Cardiac fibroblast (primary cell): Measurements from ENCODE around the gene NISCH.
A peak's percentile ranks its signal among the peaks of the same experiment; 100 is the strongest.

ENCODE experiments used
- DNase-seq, 2 donors: peaks; one replicate each; pipeline versions ENCODE4 v3.0.0 to v3.0.0-alpha.2; 2010; ENCODE audit warnings: low read depth in 2 of 2
- H3K4me3 ChIP-seq, 2 donors: replicated peaks in 1 of 2; 1 replicate in 1 of 2; 2 replicates in 1 of 2; pipeline ENCODE4 v1.5.1; 2011; ENCODE audit warnings: low read depth in 2 of 2, low read length in 2 of 2, mild to moderate bottlenecking in 2 of 2, moderate library complexity in 1 of 2
- TF ChIP-seq, protein P1 (sequence below): IDR thresholded peaks from one replicate; pipeline ENCODE4 v1.5.1; 2011; ENCODE audit warnings: low read depth, mild to moderate bottlenecking, low read length, inconsistent platforms

The NISCH gene

DNA sequence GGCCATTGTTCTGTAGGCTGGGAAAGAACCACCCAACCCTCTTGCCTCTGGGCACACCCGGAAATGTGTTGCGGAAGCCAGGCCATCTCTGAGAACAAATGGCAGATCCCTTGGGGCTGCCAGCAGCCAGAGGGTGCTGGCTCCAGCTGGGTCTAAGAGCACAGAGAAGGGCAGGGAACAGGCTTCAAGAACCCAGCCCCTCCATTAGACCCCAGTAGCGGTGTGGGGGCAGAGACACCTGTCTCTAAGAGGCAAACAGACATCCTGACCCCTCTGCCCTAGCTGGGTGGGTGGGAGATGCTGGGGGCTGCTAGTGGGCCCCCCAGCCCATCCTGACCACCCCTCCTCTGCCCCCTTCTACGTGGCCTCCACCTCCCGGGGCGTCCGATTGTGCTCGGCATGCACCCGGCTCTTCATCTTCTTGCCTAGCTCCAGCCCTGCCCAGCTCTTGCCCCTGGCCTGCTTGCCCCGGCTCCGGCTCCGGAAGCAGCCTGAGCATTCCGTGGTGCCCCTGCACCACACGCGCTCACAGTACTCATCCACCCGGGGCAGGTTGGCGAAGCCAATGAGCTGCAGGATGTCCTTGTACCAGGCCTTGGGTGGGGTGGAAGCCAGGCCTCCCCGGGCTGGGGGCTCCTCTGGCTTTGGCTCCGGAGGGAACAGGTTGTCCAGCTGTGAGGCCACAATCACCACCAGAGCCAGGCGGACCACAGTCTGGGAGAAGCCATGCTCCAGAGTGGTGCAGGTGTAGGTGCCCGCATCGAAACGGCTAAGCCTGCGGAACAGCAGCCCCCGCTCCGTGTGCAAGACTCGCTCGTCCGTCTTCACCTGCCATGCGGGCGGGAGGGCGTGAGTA is 19.9 kb upstream of the NISCH start:
- no peak overlapping the region for H3K4me3 ChIP-seq
- TF ChIP-seq, protein P1, sequence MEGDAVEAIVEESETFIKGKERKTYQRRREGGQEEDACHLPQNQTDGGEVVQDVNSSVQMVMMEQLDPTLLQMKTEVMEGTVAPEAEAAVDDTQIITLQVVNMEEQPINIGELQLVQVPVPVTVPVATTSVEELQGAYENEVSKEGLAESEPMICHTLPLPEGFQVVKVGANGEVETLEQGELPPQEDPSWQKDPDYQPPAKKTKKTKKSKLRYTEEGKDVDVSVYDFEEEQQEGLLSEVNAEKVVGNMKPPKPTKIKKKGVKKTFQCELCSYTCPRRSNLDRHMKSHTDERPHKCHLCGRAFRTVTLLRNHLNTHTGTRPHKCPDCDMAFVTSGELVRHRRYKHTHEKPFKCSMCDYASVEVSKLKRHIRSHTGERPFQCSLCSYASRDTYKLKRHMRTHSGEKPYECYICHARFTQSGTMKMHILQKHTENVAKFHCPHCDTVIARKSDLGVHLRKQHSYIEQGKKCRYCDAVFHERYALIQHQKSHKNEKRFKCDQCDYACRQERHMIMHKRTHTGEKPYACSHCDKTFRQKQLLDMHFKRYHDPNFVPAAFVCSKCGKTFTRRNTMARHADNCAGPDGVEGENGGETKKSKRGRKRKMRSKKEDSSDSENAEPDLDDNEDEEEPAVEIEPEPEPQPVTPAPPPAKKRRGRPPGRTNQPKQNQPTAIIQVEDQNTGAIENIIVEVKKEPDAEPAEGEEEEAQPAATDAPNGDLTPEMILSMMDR: no peak
- DNase-seq: no peak

DNA sequence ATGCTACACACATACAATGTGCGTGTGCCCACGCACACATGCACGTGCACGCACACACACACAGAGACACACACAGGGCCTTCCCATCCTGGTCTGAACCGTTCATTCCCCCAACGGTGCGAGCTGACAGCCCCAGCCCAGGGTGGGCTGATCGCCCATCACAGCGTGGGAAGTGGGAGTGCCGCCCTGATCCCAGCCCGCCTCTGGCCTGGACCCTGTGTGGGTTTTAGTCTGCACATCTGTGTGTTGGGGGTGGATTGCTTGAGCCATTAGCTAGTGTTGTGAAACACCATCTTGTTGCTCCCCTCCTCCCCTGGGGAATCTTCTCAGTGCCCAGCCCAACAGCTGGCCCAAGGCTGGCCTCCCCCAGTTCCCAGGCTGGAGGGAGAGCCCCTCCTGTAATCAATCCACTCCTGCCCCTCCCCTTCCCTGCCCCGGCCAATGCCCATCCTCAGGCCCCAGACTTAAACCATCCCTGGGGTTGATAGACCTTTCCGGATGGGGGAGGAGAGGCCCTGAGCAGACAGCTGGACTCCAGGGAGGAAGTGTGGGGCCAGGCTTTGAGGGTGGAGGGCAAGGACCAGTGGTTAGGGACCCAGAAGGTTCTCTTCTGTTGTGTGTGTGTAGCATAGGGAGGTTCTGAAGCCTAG is 18.8 kb upstream of the NISCH start:
- TF ChIP-seq, protein P1: no peak
- no peak overlapping the region for H3K4me3 ChIP-seq
- peak; percentile 68 to 88 for DNase-seq

DNA sequence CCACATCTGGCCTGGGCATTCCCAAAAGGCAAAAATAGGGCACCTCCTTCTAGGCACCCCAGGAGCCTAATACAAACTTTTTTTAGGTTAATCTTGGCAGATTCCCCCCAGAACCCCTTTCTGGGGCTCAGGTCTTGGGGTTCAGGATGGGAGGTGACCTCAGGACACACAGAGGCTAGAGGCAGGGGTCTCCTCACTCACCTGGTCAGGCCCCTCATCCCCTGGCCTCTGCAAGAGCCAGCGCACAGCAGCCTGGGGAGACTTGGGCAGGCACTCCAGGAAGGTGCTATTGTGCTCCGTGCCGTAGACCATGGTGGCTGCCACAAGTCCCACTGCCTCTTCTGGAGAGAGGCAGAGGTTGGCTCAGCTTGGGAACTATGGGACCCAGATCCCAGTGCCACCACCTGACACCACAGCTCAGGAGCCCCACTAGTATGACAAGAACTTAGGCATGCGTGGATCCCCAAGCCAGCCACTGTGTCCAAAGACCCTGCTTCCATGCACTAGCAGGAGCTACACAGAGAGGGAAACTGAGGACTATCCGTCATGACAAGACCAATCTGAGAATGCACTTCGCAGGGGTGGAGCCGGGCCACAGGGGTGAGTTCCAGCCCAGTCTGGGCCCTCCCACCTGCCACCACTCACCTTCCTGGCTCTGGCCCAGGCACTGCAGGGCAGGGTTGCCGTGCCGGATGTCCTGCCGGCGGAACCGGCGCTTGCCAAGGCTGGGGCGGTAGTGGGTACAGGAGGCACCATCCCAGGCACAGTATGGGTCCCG is 17.9 kb upstream of the NISCH start:
- TF ChIP-seq, protein P1: no peak
- no peak for DNase-seq
- no peak overlapping the region for H3K4me3 ChIP-seq

DNA sequence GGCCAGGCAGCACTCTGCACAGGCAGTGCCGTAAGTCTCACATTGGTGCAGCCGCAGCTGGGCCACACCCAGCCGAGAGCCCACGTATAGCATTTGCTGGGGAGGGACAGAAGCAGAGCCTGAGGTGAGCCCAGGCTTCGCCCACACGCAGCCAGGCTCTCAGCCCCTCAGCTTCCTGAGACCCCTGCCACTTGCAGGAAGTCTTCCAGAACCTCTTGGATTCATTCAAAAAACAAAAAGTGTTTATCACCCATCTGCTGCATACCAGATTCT is 17.4 kb upstream of the NISCH start:
- no peak overlapping the region for H3K4me3 ChIP-seq
- DNase-seq: no peak

DNA sequence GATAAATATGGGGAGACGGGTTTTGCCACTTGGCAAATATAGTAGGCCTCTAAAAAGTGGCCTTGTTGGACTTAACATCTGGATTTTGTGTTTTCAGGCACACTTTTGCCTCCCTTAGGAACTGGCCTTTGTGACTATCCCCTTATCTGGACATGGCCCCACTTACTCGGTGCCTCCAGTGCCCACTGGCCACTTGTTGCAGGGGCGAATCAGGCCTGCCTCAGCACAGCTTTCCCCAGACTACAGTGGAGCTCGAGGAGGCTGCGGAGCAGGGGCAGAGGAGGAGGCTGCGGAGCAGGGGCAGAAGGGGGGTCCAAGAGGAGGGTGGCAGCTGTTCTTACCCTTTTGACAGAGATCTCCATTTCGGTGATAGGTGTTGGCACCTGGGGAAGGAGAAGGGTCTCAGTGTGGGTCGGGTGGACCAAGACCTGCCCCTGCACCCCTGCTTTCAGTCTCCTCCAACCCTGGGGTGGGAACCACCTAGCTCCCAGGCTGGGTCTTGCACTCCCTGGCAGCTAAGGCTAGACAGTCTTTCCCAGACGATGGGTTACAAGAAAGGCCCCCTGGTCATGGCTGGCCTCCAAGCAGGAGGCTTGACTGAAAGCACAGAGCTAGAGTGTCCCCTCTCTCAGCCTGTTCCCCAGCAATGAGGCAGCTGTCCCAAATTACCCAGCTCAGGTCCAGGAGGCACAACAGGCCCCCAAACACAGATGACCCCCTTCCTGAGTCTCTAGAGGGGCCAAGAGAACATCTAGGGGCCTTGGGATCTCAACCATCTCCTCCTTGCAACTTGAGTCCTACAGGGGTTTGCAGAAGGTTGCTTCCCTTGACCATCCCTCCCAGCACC is 16.6 kb upstream of the NISCH start:
- H3K4me3 ChIP-seq: no peak overlapping the region
- TF ChIP-seq, protein P1: no peak
- no peak for DNase-seq

More for the DNA sequence above, 17.4 kb upstream of the NISCH start:
- TF ChIP-seq, protein P1: no peak
